A549 (cell line): Measurements from ENCODE around the gene NEU3. TPM values are rescaled to one million over a fixed set of nuclear protein-coding genes. Genes with fewer than 3 reads are reported as not detected.

ENCODE experiments used
- ATAC-seq, 2 experiments: fragments of 200-7000 bp in 1 of 2; fragments of >200 bp in 1 of 2; cut with Nextera tagmentation in 1 of 2; cut with Tn5 transposase in 1 of 2; 3 replicates each; pipeline versions ENCODE4 v1.8.0 to v1.9.1; 2018 to 2020; ENCODE audit warnings: mild to moderate bottlenecking in 1 of 2, moderate library complexity in 1 of 2
- CTCF ChIA-PET: fragments of 300-600 bp; sonication (Branson Sonifier 250); formaldehyde crosslinking; extraction: SDS; loops from one replicate; lab custom pipeline; 2021; ENCODE audit warnings: antibody characterized with exemption, inconsistent platforms; lab: Yijun Ruan, JAX
- POLR2A ChIA-PET: fragments of 350-600 bp; formaldehyde crosslinking; extraction: SDS; loops from one replicate; lab custom pipeline; 2021; ENCODE audit warnings: antibody characterized with exemption, inconsistent platforms; lab: Yijun Ruan, JAX
- DNase-seq, 2 experiments: peaks; one replicate each; pipeline versions ENCODE4 v3.0.0 to v3.0.0-alpha.2; 2011 to 2016; ENCODE audit warnings: low read depth in 1 of 2, low spot score in 1 of 2
- FAIRE-seq: peaks from 2 replicates; lab custom pipeline; 2011; peaks lifted over from hg19 to GRCh38; lab: Jason Lieb, UNC
- H3K27ac ChIP-seq, 2 experiments: fragments of >200 bp; sonication (Bioruptor Twin); formaldehyde crosslinking; 3 replicates each; pipeline ENCODE4 v1.5.1; 2016 to 2017
- H3K4me1 ChIP-seq: fragments of >200 bp; sonication (Bioruptor Twin); formaldehyde crosslinking; 3 replicates; pipeline ENCODE4 v1.6.1; 2016
- H3K4me2 ChIP-seq: fragments of >200 bp; sonication (Bioruptor Twin); formaldehyde crosslinking; 3 replicates; pipeline ENCODE4 v1.6.1; 2016
- H3K4me3 ChIP-seq: fragments of >200 bp; sonication (Bioruptor Twin); formaldehyde crosslinking; 3 replicates; pipeline ENCODE4 v1.5.1; 2016
- H3K9me3 ChIP-seq: fragments of >200 bp; sonication (Bioruptor Twin); formaldehyde crosslinking; 3 replicates; pipeline ENCODE4 v1.6.1; 2016
- BCL3 ChIP-seq: fragments of >200 bp; sonication (Bioruptor Twin); formaldehyde crosslinking; IDR thresholded peaks from 3 replicates; pipeline ENCODE4 v1.6.1; 2016
- BHLHE40 ChIP-seq: IDR thresholded peaks from 2 replicates; pipeline ENCODE4 v1.6.1; 2012; ENCODE audit warnings: low read depth, low read length, inconsistent platforms
- CBX2 ChIP-seq: fragments of 200-600 bp; sonication (generic); IDR thresholded peaks from 2 replicates; pipeline ENCODE4 v1.6.1; 2016; ENCODE audit warnings: low read depth, mild to moderate bottlenecking, borderline replicate concordance
- CEBPB ChIP-seq, 2 experiments: fragments of >200 bp in 1 of 2; sonication (Bioruptor Twin) in 1 of 2; formaldehyde crosslinking in 1 of 2; IDR thresholded peaks; 2 replicates each; pipeline ENCODE4 v1.6.1; 2012 to 2016
- ESRRA ChIP-seq: fragments of 150-350 bp; IDR thresholded peaks from 2 replicates; pipeline ENCODE4 v1.6.1; 2014; ENCODE audit warnings: mild to moderate bottlenecking, low read length, borderline replicate concordance
- FOSL2 ChIP-seq, 2 experiments: fragments of 450-650 bp in 1 of 2; fragments of >200 bp in 1 of 2; sonication (Bioruptor Twin) in 1 of 2; formaldehyde crosslinking; IDR thresholded peaks; 2 replicates each; pipeline versions ENCODE4 v1.5.0 to v1.6.1; 2016 to 2020; ENCODE audit warnings: mild to moderate bottlenecking in 1 of 2, moderate library complexity in 1 of 2
- HMGXB4 ChIP-seq: fragments of 250-450 bp; sonication (Bioruptor Pico); IDR thresholded peaks from 2 replicates; pipeline ENCODE4 v1.5.0; 2021; ENCODE audit warnings: mild to moderate bottlenecking, moderate library complexity, borderline replicate concordance
- HOXB5 ChIP-seq: fragments of 250-450 bp; sonication (Bioruptor Pico); IDR thresholded peaks from 2 replicates; pipeline ENCODE4 v1.5.0; 2020; ENCODE audit warnings: mild to moderate bottlenecking, moderate library complexity
- JUN ChIP-seq, 2 experiments: fragments of >200 bp; sonication (Bioruptor Twin); formaldehyde crosslinking; IDR thresholded peaks; 2 replicates in 1 of 2; 3 replicates in 1 of 2; pipeline ENCODE4 v1.6.1; 2016 to 2017
- KDM5A ChIP-seq: fragments of 200-600 bp; sonication (generic); IDR thresholded peaks from 2 replicates; pipeline ENCODE4 v1.6.1; 2016; ENCODE audit warnings: antibody characterized with exemption, mild to moderate bottlenecking
- MAX ChIP-seq: IDR thresholded peaks from 2 replicates; pipeline ENCODE4 v1.6.1; 2012
- NFE2L2 ChIP-seq: fragments of 150-350 bp; conservative IDR thresholded peaks from 2 replicates; pipeline ENCODE4 v1.6.1; 2014; ENCODE audit warnings: low read length
- NR3C1 ChIP-seq: fragments of >200 bp; sonication (Bioruptor Twin); formaldehyde crosslinking; IDR thresholded peaks from 3 replicates; pipeline ENCODE4 v1.6.1; 2017
- PHF8 ChIP-seq: fragments of 200-600 bp; sonication (generic); IDR thresholded peaks from 2 replicates; pipeline ENCODE4 v1.6.1; 2016; ENCODE audit warnings: low read depth, mild to moderate bottlenecking, antibody characterized with exemption, moderate library complexity, borderline replicate concordance
- SMC3 ChIP-seq: fragments of >200 bp; sonication (Bioruptor Twin); formaldehyde crosslinking; IDR thresholded peaks from 3 replicates; pipeline ENCODE4 v1.6.1; 2018; ENCODE audit warnings: inconsistent platforms
- SREBF2 ChIP-seq: fragments of 450-650 bp; IDR thresholded peaks from 2 replicates; pipeline ENCODE4 v1.6.1; 2014; ENCODE audit warnings: mild to moderate bottlenecking, moderate library complexity
- USF2 ChIP-seq: fragments of 450-650 bp; IDR thresholded peaks from 2 replicates; pipeline ENCODE4 v1.6.1; 2014; ENCODE audit warnings: antibody characterized with exemption
- ZSCAN20 ChIP-seq: fragments of 250-450 bp; sonication (Bioruptor Pico); IDR thresholded peaks from 2 replicates; pipeline ENCODE4 v1.8.0; 2022; ENCODE audit warnings: mild to moderate bottlenecking, moderate library complexity
- WGBS: methylation state at CpG from one replicate; pipeline ENCODE4 v1.1.6; 2017; ENCODE audit errors: missing lambda C conversion rate; 5-methylcytosine and 5-hydroxymethylcytosine counted together
- polyA plus RNA-seq, 4 experiments: library from polyadenylated mRNA; depleted of rRNA in 3 of 4; stranded (reverse); fragments of >200 nt; fragmentation: RNase III in 1 of 4; extraction: RNeasy Plus Mini Kit Qiagen cat#74134 plus additional on column Dnase treatment in 1 of 4; gene quantifications; 2 replicates in 3 of 4; 3 replicates in 1 of 4; pipeline ENCODE4 v1.2.3, GENCODE V29; 2011 to 2017
- TF ChIP-seq, protein P1 (sequence below): fragments of 200-600 bp; sonication (generic); IDR thresholded peaks from 2 replicates; pipeline ENCODE4 v1.6.1; 2016; ENCODE audit warnings: antibody characterized with exemption, mild to moderate bottlenecking, moderate library complexity
- TF ChIP-seq, protein P2 (sequence below): IDR thresholded peaks from 2 replicates; pipeline ENCODE4 v1.6.1; 2012; ENCODE audit warnings: low read depth, borderline replicate concordance
- TF ChIP-seq, protein P3 (sequence below): fragments of >200 bp; sonication (Bioruptor Twin); formaldehyde crosslinking; IDR thresholded peaks from 3 replicates; pipeline ENCODE4 v1.5.1; 2016

The NEU3 gene
- polyA plus RNA-seq, 2 of the 4 experiments (the other 2 are of a cell fraction): 4.0 to 5.5 TPM

- DNase-seq: no peak
- ATAC-seq: no peak
- CTCF ChIA-PET: interaction anchor here (1.4 to 10.4 kb wide), 15 partner anchors 8 to 247 kb away, joined by 4 to 355 read pairs (median 26); partner anchors contain the start of gene TPBGL
- no peaks in the 10 kb centered on the region; the same call in 2 of the 3 replicates for H3K9me3 ChIP-seq
- H3K27ac ChIP-seq: no peak overlapping the region
- no peak overlapping the region for H3K4me2 ChIP-seq
- TF ChIP-seq HMGXB4: no peak
- no peak for TF ChIP-seq SMC3
- TF ChIP-seq, protein P1, sequence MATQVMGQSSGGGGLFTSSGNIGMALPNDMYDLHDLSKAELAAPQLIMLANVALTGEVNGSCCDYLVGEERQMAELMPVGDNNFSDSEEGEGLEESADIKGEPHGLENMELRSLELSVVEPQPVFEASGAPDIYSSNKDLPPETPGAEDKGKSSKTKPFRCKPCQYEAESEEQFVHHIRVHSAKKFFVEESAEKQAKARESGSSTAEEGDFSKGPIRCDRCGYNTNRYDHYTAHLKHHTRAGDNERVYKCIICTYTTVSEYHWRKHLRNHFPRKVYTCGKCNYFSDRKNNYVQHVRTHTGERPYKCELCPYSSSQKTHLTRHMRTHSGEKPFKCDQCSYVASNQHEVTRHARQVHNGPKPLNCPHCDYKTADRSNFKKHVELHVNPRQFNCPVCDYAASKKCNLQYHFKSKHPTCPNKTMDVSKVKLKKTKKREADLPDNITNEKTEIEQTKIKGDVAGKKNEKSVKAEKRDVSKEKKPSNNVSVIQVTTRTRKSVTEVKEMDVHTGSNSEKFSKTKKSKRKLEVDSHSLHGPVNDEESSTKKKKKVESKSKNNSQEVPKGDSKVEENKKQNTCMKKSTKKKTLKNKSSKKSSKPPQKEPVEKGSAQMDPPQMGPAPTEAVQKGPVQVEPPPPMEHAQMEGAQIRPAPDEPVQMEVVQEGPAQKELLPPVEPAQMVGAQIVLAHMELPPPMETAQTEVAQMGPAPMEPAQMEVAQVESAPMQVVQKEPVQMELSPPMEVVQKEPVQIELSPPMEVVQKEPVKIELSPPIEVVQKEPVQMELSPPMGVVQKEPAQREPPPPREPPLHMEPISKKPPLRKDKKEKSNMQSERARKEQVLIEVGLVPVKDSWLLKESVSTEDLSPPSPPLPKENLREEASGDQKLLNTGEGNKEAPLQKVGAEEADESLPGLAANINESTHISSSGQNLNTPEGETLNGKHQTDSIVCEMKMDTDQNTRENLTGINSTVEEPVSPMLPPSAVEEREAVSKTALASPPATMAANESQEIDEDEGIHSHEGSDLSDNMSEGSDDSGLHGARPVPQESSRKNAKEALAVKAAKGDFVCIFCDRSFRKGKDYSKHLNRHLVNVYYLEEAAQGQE: no peak
- no peak for TF ChIP-seq ESRRA
- TF ChIP-seq PHF8: no peak
- no peak for TF ChIP-seq NFE2L2
- TF ChIP-seq KDM5A: no peak
- WGBS: 57% methylated on average over 6 of the region's 6 CpGs
- POLR2A ChIA-PET: no interaction called here
- no peak overlapping the region for H3K4me3 ChIP-seq
- FAIRE-seq: no peak
- no peaks in the 10 kb centered on the region for H3K4me1 ChIP-seq
Observed at GRCh38 chr11:75024068-75024449, 35.3 kb downstream of the NEU3 start.

DNA sequence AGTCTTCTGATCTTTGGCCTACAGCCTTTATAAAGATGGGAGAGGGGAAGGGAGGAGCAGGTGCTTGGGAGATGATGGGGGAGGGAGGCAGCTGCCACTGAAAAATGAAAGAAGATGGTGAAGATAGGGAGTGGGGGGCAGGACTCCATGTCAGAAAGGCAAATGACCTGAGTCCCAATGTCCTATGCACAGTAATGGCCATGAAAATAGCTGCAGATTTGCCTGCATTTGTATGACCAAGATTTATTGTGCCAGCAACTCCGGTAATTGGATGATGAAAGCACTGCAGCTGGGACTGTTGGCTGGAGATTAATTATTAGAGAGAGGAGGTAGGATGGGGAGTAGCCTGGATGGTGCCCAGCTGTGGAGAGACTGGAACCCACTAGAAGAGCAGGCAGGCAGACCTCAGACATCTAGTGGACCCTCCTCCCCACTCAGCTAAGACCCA, 36.1 kb downstream of the NEU3 start:
- CTCF ChIA-PET: interaction anchor here (0.9 to 10.4 kb wide), 8 partner anchors 8 to 246 kb away, joined by 3 to 355 read pairs (median 6); partner anchors contain the start of gene TPBGL
- no peak for FAIRE-seq
- H3K4me3 ChIP-seq: no peak overlapping the region
- no peak overlapping the region for H3K4me2 ChIP-seq
- TF ChIP-seq JUN (IDR thresholded peaks at IDR 0.05) (no peak), PHF8 (no peak), HOXB5 (no peak), ZSCAN20 (no peak)
- TF ChIP-seq, protein P2, sequence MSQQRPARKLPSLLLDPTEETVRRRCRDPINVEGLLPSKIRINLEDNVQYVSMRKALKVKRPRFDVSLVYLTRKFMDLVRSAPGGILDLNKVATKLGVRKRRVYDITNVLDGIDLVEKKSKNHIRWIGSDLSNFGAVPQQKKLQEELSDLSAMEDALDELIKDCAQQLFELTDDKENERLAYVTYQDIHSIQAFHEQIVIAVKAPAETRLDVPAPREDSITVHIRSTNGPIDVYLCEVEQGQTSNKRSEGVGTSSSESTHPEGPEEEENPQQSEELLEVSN: no peak
- H3K4me1 ChIP-seq: no peaks in the 10 kb centered on the region
- WGBS: 88% methylated on average over 1 of the region's 1 CpG
- POLR2A ChIA-PET: interaction anchor here (1.1 kb wide), 1 partner anchor 115 kb away, joined by 6 read pairs; no protein-coding TSS in a partner anchor
- no peak overlapping the region for H3K27ac ChIP-seq
- DNase-seq: no peak
- no peak for ATAC-seq
- no peaks in the 10 kb centered on the region for H3K9me3 ChIP-seq

DNA sequence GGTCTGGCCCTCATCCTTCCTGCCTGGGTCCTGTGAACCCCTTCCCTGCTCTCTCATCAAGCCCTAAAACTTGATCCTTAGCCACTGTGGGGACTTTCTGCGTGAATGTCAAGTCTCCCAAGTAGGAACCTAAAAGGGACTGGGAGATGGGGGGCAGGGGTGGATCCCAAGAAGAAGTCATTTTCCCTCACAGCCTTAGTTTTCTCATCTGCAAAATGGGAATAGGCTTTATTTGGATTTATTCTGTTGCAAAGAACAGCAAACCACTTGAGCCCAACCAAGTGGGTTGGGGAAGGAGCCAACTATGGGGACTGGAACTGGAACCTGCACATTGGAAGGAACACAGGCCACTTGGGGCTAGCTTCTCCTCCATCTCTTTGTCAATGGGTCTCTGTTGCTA, 36.8 kb downstream of the NEU3 start:
- DNase-seq (no peak), ATAC-seq (no peak), FAIRE-seq (no peak)
- Histone ChIP-seq H3K27ac (no peak overlapping the region), H3K4me3 (no peak overlapping the region), H3K4me2 (no peak overlapping the region), H3K4me1 (no peaks in the 10 kb centered on the region; the same call in 2 of the 3 replicates), H3K9me3 (no peaks in the 10 kb centered on the region)
- 79% methylated on average over 1 of the region's 1 CpG for WGBS
- CTCF ChIA-PET: interaction anchor here (1.5 to 10.4 kb wide), 7 partner anchors 9 to 245 kb away, joined by 3 to 355 read pairs (median 7); partner anchors contain the start of gene TPBGL
- POLR2A ChIA-PET: interaction anchor here (1.1 kb wide), 1 partner anchor 114 kb away, joined by 6 read pairs; no protein-coding TSS in a partner anchor
- no peak for TF ChIP-seq FOSL2 (IDR thresholded peaks at IDR 0.05)
- TF ChIP-seq FOSL2 (CRISPR knock-in tag; IDR thresholded peaks at IDR 0.05): no peak
- TF ChIP-seq, protein P3, sequence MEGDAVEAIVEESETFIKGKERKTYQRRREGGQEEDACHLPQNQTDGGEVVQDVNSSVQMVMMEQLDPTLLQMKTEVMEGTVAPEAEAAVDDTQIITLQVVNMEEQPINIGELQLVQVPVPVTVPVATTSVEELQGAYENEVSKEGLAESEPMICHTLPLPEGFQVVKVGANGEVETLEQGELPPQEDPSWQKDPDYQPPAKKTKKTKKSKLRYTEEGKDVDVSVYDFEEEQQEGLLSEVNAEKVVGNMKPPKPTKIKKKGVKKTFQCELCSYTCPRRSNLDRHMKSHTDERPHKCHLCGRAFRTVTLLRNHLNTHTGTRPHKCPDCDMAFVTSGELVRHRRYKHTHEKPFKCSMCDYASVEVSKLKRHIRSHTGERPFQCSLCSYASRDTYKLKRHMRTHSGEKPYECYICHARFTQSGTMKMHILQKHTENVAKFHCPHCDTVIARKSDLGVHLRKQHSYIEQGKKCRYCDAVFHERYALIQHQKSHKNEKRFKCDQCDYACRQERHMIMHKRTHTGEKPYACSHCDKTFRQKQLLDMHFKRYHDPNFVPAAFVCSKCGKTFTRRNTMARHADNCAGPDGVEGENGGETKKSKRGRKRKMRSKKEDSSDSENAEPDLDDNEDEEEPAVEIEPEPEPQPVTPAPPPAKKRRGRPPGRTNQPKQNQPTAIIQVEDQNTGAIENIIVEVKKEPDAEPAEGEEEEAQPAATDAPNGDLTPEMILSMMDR: no peak
- TF ChIP-seq NFE2L2: no peak
- TF ChIP-seq MAX: no peak
- TF ChIP-seq NR3C1: no peak
- TF ChIP-seq CBX2: no peak
- no peak for TF ChIP-seq CEBPB (IDR thresholded peaks at IDR 0.05)
- TF ChIP-seq BHLHE40: no peak
- no peak for TF ChIP-seq BCL3
- TF ChIP-seq ZSCAN20: no peak
- no peak for TF ChIP-seq USF2
- TF ChIP-seq SREBF2: no peak
